Activated T-helper 1 cell treated with anti-CD3 and anti-CD28 coated beads, Interleukin-12 subunit alpha, Interleukin-12 subunit beta, Interleukin-2, Interleukin-4 antibody, amounts not matched to agents 30 ng/mL and 10 ng/mL and 1 ng/mL, durations not matched to agents 14 hours and 24 hours and 36 hours (primary cell): Measurements from ENCODE around the gene GIMAP8. TPM values are rescaled to one million over a fixed set of nuclear protein-coding genes. Genes with fewer than 3 reads are reported as not detected.
"Not testable (repeated sequence)": the region's sequence is repeated elsewhere in the genome, so short reads cannot be mapped to it uniquely, and the experiment has no call there.

Experiments used
- DNase-seq: peaks from one replicate; pipeline ENCODE4 v3.0.0; 2021; ENCODE audit warnings: low spot score
- H3K27ac Mint-ChIP-seq: one replicate; pipeline ENCODE4 v1.8.0; 2021; ENCODE audit warnings: mild to moderate bottlenecking, mixed read lengths
- H3K27me3 Mint-ChIP-seq: one replicate; pipeline ENCODE4 v1.8.0; 2022; ENCODE audit warnings: mild to moderate bottlenecking, moderate library complexity, mixed read lengths; ENCODE audit not compliant: insufficient read depth
- H3K36me3 Mint-ChIP-seq: one replicate; pipeline ENCODE4 v1.8.0; 2021; ENCODE audit warnings: low read depth, mixed read lengths
- H3K4me1 Mint-ChIP-seq: one replicate; pipeline ENCODE4 v1.8.0; 2021; ENCODE audit warnings: low read depth, mixed read lengths
- H3K4me3 Mint-ChIP-seq: one replicate; pipeline ENCODE4 v1.8.0; 2021; ENCODE audit warnings: mild to moderate bottlenecking, moderate library complexity, mixed read lengths
- H3K9me3 Mint-ChIP-seq: one replicate; pipeline ENCODE4 v1.8.0; 2021; ENCODE audit warnings: mixed read lengths
- intact Hi-C: fragments of 100-400 bp; cut with micrococcal nuclease; formaldehyde crosslinking; loops from one replicate; pipeline ENCODE4 v1.15.1; 2024
- total RNA-seq: library from RNA; stranded (reverse); gene quantifications from 2 replicates; pipeline ENCODE4 v1.2.3, GENCODE V29; 2022

The GIMAP8 gene
- total RNA-seq, 1 donor from 2014 or later: 9.4 TPM

GRCh38 chr7:150519310-150519709 lies 68.9 kb downstream of the GIMAP8 start:
- H3K27ac Mint-ChIP-seq: peak overlapping the region; percentile 93
- H3K4me1 Mint-ChIP-seq: peaks cover 62% of the 10 kb centered on the region
- H3K9me3 Mint-ChIP-seq: no peaks in the 10 kb centered on the region
- intact Hi-C loops: loop anchor here (2.0 kb wide), 1 partner anchor 17 kb away; no protein-coding TSS in a partner anchor
- H3K36me3 Mint-ChIP-seq: peaks cover 34% of the 10 kb centered on the region
- DNase-seq: no peak
- H3K27me3 Mint-ChIP-seq: no peaks in the 10 kb centered on the region
- H3K4me3 Mint-ChIP-seq: peak overlapping the region; percentile 96

- DNase-seq: peak; percentile 43
- H3K27ac Mint-ChIP-seq: peak overlapping the region; percentile 93
- no peaks in the 10 kb centered on the region for H3K27me3 Mint-ChIP-seq
- peak overlapping the region; percentile 96 for H3K4me3 Mint-ChIP-seq
- peaks cover 65% of the 10 kb centered on the region for H3K4me1 Mint-ChIP-seq
- peaks cover 38% of the 10 kb centered on the region for H3K36me3 Mint-ChIP-seq
- H3K9me3 Mint-ChIP-seq: peaks cover 5% of the 10 kb centered on the region
- intact Hi-C loops: loop anchor here (1.0 to 2.0 kb wide), 4 partner anchors 47 to 235 kb away; partner anchors contain the start of genes GIMAP2, GIMAP4 and GIMAP6
Measured at GRCh38 chr7:150520145-150520544, 69.7 kb downstream of the GIMAP8 start.

- peaks cover 47% of the 10 kb centered on the region for H3K36me3 Mint-ChIP-seq
- H3K9me3 Mint-ChIP-seq: peaks cover 28% of the 10 kb centered on the region
- intact Hi-C loops, H3K27me3 Mint-ChIP-seq, DNase-seq: not testable (repeated sequence)
- H3K4me1 Mint-ChIP-seq: peaks cover 58% of the 10 kb centered on the region
- H3K4me3 Mint-ChIP-seq: peak overlapping the region; percentile 86
- peak overlapping the region; percentile 77 for H3K27ac Mint-ChIP-seq
Measured at GRCh38 chr7:150522931-150523330, 72.5 kb downstream of the GIMAP8 start.

DNA sequence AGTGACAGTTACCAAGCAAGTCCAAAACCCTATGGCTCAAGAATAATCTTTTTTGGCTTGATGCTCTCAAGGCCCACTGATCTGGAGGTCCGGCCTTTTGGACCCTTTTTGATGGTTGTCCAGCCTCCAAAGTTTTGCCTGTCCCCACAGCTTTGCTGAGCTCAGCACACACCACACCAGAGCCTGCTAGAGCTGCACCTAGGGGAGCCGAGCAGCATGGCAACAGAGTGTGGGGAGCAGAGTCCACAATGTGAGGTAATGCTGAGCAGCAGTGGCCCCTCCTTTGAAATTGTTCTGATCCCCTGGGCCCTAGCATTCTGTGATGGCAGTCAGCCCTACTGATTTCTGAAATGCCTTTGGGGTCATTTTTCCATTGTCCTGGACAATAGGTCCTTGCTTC lies 73.6 kb downstream of the GIMAP8 start:
- H3K4me3 Mint-ChIP-seq: peak overlapping the region; percentile 11

More for the DNA sequence above, 73.6 kb downstream of the GIMAP8 start:
- peaks cover 49% of the 10 kb centered on the region for H3K4me1 Mint-ChIP-seq
- peak overlapping the region; percentile 80 for H3K27ac Mint-ChIP-seq
- DNase-seq: no peak
- intact Hi-C loops: no loop called here
- no peaks in the 10 kb centered on the region for H3K27me3 Mint-ChIP-seq
- H3K36me3 Mint-ChIP-seq: peaks cover 51% of the 10 kb centered on the region
- H3K9me3 Mint-ChIP-seq: peaks cover 38% of the 10 kb centered on the region

Other genes with a start within 250 kb of the GIMAP8 start
- 24.9 and 26.1 TPM in 2 replicates for gene LRRC61, start 127.3 kb upstream of the GIMAP8 start, total RNA-seq
- 8.2 and 9.8 TPM in 2 replicates for gene ACTR3C, start 127.1 kb upstream of the GIMAP8 start, total RNA-seq
- not detected in 2 replicates for gene RARRES2, start 109.0 kb upstream of the GIMAP8 start, total RNA-seq
- gene REPIN1, start 81.8 kb upstream of the GIMAP8 start, total RNA-seq: 67.2 and 67.4 TPM in 2 replicates
- 3.9 and 4.5 TPM in 2 replicates for gene ZNF775, start 71.3 kb upstream of the GIMAP8 start, total RNA-seq
- gene GIMAP7, start 64.2 kb downstream of the GIMAP8 start, total RNA-seq: 46.9 and 55.1 TPM in 2 replicates
- gene GIMAP4, start 116.8 kb downstream of the GIMAP8 start, total RNA-seq: 84.2 and 87.4 TPM in 2 replicates
- gene GIMAP6, start 181.8 kb downstream of the GIMAP8 start, total RNA-seq: 38.7 and 41.3 TPM in 2 replicates
- gene GIMAP2, start 235.1 kb downstream of the GIMAP8 start, total RNA-seq: 24.7 and 29.7 TPM in 2 replicates